ENCODE data around the gene UVRAG. TPM values are rescaled to one million over a fixed set of nuclear protein-coding genes. Genes with fewer than 3 reads are reported as not detected.

UVRAG gene
- total and polyA plus RNA-seq, 4 donors: 4.4 to 15.1 (median 10.0) TPM

GRCh38 chr11:75800728-75801361, 14.2 kb upstream of the UVRAG start:
- Histone ChIP-seq H3K4me1 (ENCODE audit: control insufficient read depth in 4 of 4, insufficient read depth in 4 of 4, low read length in 3 of 4) (peaks cover 3 to 17% (median 11%) of the 10 kb centered on the region in 4 donors), H3K27me3 (ENCODE audit: control insufficient read depth in 4 of 4, insufficient read depth in 4 of 4, low read length in 3 of 4) (no peaks in the 10 kb centered on the region), H3K36me3 (ENCODE audit: control insufficient read depth in 4 of 4, insufficient read depth in 3 of 4, low read depth in 1 of 4, low read length in 3 of 4) (peaks cover 2 to 40% (median 14%) of the 10 kb centered on the region in 4 donors), H3K27ac (ENCODE audit: low read depth in 1 of 2, low read length in 2 of 2) (no peak overlapping the region), H3K9me3 (ENCODE audit: control insufficient read depth in 4 of 4, low read length in 3 of 4) (no peaks in the 10 kb centered on the region), H3K4me3 (ENCODE audit: low read depth in 1 of 3, low read length in 3 of 3) (no peak overlapping the region), H3K9ac (ENCODE audit: low read depth in 1 of 2, low read length in 2 of 2) (no peak overlapping the region)
- TF ChIP-seq EGR1 (IDR thresholded peaks at IDR 0.05; ENCODE audit: low read depth in 2 of 2) (no peak), MAX (IDR thresholded peaks at IDR 0.05) (no peak), FOXA2 (IDR thresholded peaks at IDR 0.05) (no peak), CTCF (IDR thresholded peaks at IDR 0.05; ENCODE audit: low read depth, low read length, missing input control) (no peak), SP1 (IDR thresholded peaks at IDR 0.05) (no peak), FOXA1 (IDR thresholded peaks at IDR 0.05) (no peak), HNF4G (IDR thresholded peaks at IDR 0.05) (no peak), RXRA (IDR thresholded peaks at IDR 0.05) (no peak), HNF4A (conservative IDR thresholded peaks at IDR 0.05) (no peak), YY1 (IDR thresholded peaks at IDR 0.05) (no peak), RAD21 (IDR thresholded peaks at IDR 0.05) (no peak), JUND (IDR thresholded peaks at IDR 0.05) (no peak), GABPA (IDR thresholded peaks at IDR 0.05 in 1 of 2, conservative IDR thresholded peaks at IDR 0.05 in 1 of 2) (no peak), NR2F2 (IDR thresholded peaks at IDR 0.05) (no peak), TAF1 (conservative IDR thresholded peaks at IDR 0.05) (no peak)
- TF ChIP-seq, protein P1, sequence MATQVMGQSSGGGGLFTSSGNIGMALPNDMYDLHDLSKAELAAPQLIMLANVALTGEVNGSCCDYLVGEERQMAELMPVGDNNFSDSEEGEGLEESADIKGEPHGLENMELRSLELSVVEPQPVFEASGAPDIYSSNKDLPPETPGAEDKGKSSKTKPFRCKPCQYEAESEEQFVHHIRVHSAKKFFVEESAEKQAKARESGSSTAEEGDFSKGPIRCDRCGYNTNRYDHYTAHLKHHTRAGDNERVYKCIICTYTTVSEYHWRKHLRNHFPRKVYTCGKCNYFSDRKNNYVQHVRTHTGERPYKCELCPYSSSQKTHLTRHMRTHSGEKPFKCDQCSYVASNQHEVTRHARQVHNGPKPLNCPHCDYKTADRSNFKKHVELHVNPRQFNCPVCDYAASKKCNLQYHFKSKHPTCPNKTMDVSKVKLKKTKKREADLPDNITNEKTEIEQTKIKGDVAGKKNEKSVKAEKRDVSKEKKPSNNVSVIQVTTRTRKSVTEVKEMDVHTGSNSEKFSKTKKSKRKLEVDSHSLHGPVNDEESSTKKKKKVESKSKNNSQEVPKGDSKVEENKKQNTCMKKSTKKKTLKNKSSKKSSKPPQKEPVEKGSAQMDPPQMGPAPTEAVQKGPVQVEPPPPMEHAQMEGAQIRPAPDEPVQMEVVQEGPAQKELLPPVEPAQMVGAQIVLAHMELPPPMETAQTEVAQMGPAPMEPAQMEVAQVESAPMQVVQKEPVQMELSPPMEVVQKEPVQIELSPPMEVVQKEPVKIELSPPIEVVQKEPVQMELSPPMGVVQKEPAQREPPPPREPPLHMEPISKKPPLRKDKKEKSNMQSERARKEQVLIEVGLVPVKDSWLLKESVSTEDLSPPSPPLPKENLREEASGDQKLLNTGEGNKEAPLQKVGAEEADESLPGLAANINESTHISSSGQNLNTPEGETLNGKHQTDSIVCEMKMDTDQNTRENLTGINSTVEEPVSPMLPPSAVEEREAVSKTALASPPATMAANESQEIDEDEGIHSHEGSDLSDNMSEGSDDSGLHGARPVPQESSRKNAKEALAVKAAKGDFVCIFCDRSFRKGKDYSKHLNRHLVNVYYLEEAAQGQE (IDR thresholded peaks at IDR 0.05): no peak
- TF ChIP-seq, protein P2, sequence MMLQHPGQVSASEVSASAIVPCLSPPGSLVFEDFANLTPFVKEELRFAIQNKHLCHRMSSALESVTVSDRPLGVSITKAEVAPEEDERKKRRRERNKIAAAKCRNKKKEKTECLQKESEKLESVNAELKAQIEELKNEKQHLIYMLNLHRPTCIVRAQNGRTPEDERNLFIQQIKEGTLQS (IDR thresholded peaks at IDR 0.05): no peak
- TF ChIP-seq, protein P3, sequence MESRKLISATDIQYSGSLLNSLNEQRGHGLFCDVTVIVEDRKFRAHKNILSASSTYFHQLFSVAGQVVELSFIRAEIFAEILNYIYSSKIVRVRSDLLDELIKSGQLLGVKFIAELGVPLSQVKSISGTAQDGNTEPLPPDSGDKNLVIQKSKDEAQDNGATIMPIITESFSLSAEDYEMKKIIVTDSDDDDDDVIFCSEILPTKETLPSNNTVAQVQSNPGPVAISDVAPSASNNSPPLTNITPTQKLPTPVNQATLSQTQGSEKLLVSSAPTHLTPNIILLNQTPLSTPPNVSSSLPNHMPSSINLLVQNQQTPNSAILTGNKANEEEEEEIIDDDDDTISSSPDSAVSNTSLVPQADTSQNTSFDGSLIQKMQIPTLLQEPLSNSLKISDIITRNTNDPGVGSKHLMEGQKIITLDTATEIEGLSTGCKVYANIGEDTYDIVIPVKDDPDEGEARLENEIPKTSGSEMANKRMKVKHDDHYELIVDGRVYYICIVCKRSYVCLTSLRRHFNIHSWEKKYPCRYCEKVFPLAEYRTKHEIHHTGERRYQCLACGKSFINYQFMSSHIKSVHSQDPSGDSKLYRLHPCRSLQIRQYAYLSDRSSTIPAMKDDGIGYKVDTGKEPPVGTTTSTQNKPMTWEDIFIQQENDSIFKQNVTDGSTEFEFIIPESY (IDR thresholded peaks at IDR 0.05): no peak
- WGBS: 81% methylated on average over 6 of the region's 6 CpGs
- no peak for DNase-seq (ENCODE audit: low spot score)
